HG03159 (cell line): ENCODE measurements around the gene DNAJC21.
A peak's percentile ranks its signal among the peaks of the same experiment; 100 is the strongest.

Experiments
- ATAC-seq: cut with Tn5 transposase; IDR thresholded peaks from one replicate; pipeline ENCODE4 v1.9.1; 2021; ENCODE audit warnings: mild to moderate bottlenecking, moderate library complexity; ENCODE audit not compliant: unreplicated experiment

The DNAJC21 gene

GRCh38 chr5:34976347-34976746, 47.0 kb downstream of the DNAJC21 start:
- no peak for ATAC-seq

DNA sequence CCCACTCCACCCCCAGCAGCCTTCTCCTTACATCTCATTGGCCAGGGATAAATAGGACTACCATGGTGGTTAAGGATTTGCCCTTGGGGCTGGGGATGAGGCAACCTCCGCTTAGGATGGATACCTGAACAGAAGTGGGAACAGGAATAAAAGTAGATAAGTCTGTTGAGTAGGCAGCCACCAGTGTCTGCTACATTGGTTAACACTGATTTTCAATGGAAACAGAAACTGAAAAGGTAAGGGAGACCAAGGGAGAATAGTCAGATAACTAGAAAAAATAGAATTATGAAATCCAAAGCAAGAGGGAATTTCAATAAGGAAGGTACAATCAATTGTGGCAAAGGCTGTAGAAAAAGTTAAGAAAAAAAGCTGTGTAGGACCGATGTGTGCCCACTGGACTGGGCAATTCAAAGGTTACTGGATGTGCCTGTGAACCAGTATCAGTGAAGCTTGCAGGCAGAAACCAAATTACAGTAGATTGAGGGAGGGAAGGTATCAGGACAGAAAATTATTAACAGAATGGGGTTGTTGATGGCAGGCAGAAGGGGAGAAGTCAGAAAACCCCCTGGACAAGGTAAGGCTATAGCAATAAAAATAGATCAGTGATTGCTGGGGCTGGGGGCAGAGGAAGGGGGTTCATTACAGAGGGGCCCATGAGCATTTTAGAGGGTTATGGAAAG, 48.7 kb downstream of the DNAJC21 start:
- ATAC-seq = peak; percentile 94

- ATAC-seq = no peak
These were observed 49.3 kb downstream of the DNAJC21 start for GRCh38 chr5:34978681-34979080.

DNA sequence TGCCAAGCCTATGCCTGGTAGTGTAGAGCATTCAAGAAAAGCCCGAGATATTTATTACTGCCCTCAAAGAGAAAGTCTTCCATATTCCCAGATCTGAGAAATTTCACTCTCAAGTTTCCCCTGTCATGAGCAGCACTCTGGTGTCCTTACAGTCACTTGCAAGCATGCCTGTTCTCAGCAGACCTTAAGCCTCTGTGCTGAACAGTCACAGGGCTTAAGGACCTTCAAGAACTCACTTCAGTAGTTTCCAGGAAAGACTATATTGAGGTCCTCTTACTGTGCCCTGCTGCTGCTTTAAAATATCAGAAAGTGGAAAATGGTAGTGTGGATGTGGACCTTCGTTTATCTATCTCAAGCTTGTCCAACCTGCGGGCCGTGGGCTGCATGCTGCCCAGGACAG, 53.5 kb downstream of the DNAJC21 start:
- ATAC-seq = no peak

GRCh38 chr5:34986965-34987364, 57.6 kb downstream of the DNAJC21 start:
- ATAC-seq = no peak

DNA sequence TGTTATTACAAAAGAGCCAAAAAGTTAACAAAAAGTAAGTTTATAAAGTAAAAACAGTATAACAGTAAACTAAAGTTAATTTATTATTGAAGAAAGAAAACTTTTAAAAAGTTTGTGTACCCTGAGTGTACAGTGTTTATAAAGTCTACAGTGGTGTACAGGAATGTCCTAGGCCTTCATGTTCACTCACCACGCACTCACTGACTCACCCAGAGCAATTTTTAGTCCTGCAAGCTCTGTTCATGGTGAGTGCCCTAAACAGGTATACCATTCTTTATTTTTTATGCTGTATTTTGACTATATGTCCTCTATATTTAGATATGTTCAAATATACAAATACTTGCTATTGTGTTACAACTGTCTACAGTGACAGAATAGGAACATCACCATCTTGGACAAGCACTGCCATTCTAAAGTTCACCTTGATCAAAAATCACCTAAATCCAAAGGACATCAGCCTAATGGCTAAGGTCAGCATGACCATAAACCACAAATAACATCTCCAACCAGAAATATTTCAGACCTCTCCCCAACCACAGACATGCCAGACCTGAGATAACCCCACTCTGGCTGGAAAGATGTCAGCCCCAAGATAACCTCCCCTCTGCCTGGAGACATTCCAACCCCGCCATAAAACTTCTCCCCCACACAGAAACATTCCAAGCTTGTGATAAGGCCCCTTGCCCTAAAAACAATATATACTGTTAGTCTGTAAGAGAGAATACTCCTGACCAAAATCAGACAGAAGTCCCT, 62.3 kb downstream of the DNAJC21 start:
- ATAC-seq = no peak

GRCh38 chr5:34993951-34994350, 64.6 kb downstream of the DNAJC21 start:
- no peak for ATAC-seq

- ATAC-seq = no peak
These were observed 66.9 kb downstream of the DNAJC21 start for GRCh38 chr5:34996261-34996660.

DNA sequence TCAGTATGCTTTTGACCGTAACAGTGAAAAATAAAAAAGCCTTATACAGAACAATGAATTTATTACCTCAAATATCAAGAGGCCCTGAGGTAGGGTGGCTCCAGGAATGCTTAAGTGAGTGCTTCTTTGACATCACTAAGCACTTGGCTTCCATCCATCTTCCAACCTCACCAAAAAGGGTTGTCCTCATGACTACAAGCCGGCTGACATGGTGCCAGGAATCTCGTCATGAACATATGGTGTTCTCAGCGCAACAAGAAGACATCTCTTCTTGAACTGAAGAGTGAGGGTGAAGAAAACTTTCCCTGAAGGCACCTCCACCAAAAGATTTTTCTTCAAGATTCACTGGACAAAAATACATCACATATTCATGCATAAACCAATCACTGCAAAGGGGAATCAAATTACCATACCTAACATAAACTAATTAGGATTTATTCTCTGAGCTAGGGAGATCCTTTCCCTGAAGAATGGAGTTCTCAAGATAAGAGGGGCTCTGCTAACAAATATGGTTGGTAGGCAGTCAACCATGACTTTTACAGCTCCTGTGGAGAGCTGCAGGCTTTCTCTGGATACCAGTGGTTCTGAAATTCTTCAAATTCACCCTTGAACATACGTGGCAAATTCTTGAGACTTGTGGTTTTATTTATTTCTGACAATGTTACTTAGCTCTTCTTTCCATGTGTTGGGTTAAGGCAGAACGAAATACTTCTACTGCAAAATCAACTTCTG, 68.9 kb downstream of the DNAJC21 start:
- ATAC-seq = no peak

DNA sequence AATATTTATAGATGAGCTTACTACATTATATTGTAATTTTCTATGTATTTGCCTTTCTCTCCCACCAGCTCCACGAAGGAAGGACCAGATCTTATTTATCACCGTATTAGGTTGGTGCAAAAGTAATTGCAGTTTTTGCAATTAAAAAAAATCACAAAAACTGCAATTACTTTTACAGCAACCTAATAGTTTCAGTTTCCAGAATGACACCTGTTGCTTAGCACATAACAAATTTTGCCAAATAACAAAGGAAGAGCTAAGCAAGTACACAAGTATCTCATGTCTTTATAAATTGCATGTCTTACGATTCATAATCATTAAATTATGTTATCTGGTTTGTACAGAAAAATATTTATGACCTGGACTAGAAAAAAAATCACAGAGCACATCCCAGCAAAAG, 72.5 kb downstream of the DNAJC21 start:
- no peak for ATAC-seq

DNA sequence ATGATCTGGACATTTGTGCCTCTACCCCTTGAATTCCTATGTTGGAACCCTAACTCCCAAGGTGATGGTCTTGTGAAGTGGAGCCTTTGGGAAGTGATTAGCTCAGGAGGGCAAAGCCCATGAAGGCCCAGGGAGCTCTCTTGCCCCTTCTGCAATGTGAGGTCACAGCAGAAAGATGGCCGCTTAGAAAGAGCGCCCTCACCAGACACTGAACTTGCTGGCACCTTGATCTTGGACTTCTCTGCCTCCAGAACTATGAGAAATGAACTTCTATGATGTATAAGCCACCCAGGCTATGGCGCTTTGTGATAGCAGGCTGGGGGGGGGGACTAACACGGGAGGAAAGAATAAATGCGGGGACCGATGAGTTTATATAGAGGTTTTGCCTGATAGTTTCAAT, 73.1 kb downstream of the DNAJC21 start:
- ATAC-seq = no peak

- peak; percentile 73 for ATAC-seq
These were observed 73.9 kb downstream of the DNAJC21 start for GRCh38 chr5:35003018-35003957.

GRCh38 chr5:35004200-35004599, 74.8 kb downstream of the DNAJC21 start:
- ATAC-seq = no peak

GRCh38 chr5:35004771-35005170, 75.4 kb downstream of the DNAJC21 start:
- no peak for ATAC-seq
